Fibroblast of lung (primary cell): ENCODE results near the gene NEURL2. TPM values are rescaled to one million over a fixed set of nuclear protein-coding genes. Genes with fewer than 3 reads are reported as not detected.
"Not testable (repeated sequence)": the region's sequence is repeated elsewhere in the genome, so short reads cannot be mapped to it uniquely, and the experiment has no call there.

Experiments
- DNase-seq, 2 donors: peaks; one replicate each; pipeline versions ENCODE4 v3.0.0 to v3.0.0-alpha.2; 2010; ENCODE audit warnings: low read depth in 2 of 2
- H2AFZ ChIP-seq: 2 replicates; pipeline ENCODE4 v1.5.1; 2012; ENCODE audit warnings: low read length, control low read depth, inconsistent platforms
- H3K27ac ChIP-seq: 2 replicates; pipeline ENCODE4 v1.5.1; 2011; ENCODE audit warnings: low read length, control low read depth; ENCODE audit not compliant: insufficient read depth
- H3K27me3 ChIP-seq: 2 replicates; pipeline ENCODE4 v1.5.1; 2011; ENCODE audit warnings: mild to moderate bottlenecking, low read length; ENCODE audit not compliant: control insufficient read depth, insufficient read depth
- H3K36me3 ChIP-seq: 2 replicates; pipeline ENCODE4 v1.5.1; 2011; ENCODE audit warnings: low read length; ENCODE audit not compliant: control insufficient read depth, insufficient read depth
- H3K4me1 ChIP-seq: 2 replicates; pipeline ENCODE4 v1.5.1; 2011; ENCODE audit warnings: low read length; ENCODE audit not compliant: control insufficient read depth, insufficient read depth; ENCODE audit errors: extremely low read depth
- H3K4me2 ChIP-seq: 2 replicates; pipeline ENCODE4 v1.5.1; 2011; ENCODE audit warnings: low read length, control low read depth; ENCODE audit not compliant: insufficient read depth; ENCODE audit errors: extremely low read depth
- H3K4me3 ChIP-seq, 4 experiments: fragments of 200-600 bp in 1 of 4; sonication (generic) in 1 of 4; replicated peaks in 1 of 4; 2 replicates each; pipeline ENCODE4 v1.5.1; 2011 to 2016; ENCODE audit warnings: low read length in 4 of 4, low read depth in 3 of 4, mild to moderate bottlenecking in 3 of 4, control low read depth in 2 of 4, inconsistent platforms in 1 of 4, mixed read lengths in 1 of 4; ENCODE audit not compliant: insufficient read depth in 1 of 4; ENCODE audit errors: control extremely low read depth in 1 of 4
- H3K79me2 ChIP-seq: 2 replicates; pipeline ENCODE4 v1.5.1; 2012; ENCODE audit warnings: mild to moderate bottlenecking, low read length, inconsistent platforms; ENCODE audit not compliant: control insufficient read depth, insufficient read depth
- H3K9ac ChIP-seq: 2 replicates; pipeline ENCODE4 v1.5.1; 2011; ENCODE audit warnings: mild to moderate bottlenecking, low read length, control low read depth; ENCODE audit not compliant: insufficient read depth
- H3K9me3 ChIP-seq: 2 replicates; pipeline ENCODE4 v1.5.1; 2012; ENCODE audit warnings: low read depth, low read length; ENCODE audit not compliant: control insufficient read depth, insufficient read depth
- H4K20me1 ChIP-seq: 2 replicates; pipeline ENCODE4 v1.5.1; 2011; ENCODE audit warnings: low read length; ENCODE audit not compliant: control insufficient read depth, insufficient read depth; ENCODE audit errors: extremely low read depth
- EZH2 ChIP-seq: IDR thresholded peaks from 2 replicates; pipeline ENCODE4 v1.5.1; 2012; ENCODE audit warnings: low read length, control low read depth, mild to moderate bottlenecking; ENCODE audit errors: missing control alignments
- polyA plus RNA-seq, 2 donors: library from polyadenylated mRNA; depleted of rRNA in 1 of 2; stranded (reverse) in 1 of 2; unstranded in 1 of 2; fragments of >200 nt; gene quantifications; 2 replicates each; pipeline ENCODE4 v1.2.1, GENCODE V29; 2011 to 2012; ENCODE audit warnings: missing spikeins in 1 of 2
- total RNA-seq: library from RNA; depleted of rRNA; stranded (reverse); fragments of >200 nt; gene quantifications from 2 replicates; pipeline ENCODE4 v1.2.1, GENCODE V29; 2014
- TF ChIP-seq, protein P1 (sequence below), 2 donors: IDR thresholded peaks in 1 of 2; conservative IDR thresholded peaks in 1 of 2; 1 replicate in 1 of 2; 2 replicates in 1 of 2; pipeline ENCODE4 v1.5.1; 2011 to 2012; ENCODE audit warnings: low read length in 2 of 2, control low read depth in 1 of 2, inconsistent platforms in 1 of 2, low read depth in 1 of 2, mild to moderate bottlenecking in 1 of 2

Gene NEURL2
- total and polyA plus RNA-seq, 2 donors (not counting 1 experiment from before 2014, with no cell fraction given): 0.77 to 7.1 TPM

DNA sequence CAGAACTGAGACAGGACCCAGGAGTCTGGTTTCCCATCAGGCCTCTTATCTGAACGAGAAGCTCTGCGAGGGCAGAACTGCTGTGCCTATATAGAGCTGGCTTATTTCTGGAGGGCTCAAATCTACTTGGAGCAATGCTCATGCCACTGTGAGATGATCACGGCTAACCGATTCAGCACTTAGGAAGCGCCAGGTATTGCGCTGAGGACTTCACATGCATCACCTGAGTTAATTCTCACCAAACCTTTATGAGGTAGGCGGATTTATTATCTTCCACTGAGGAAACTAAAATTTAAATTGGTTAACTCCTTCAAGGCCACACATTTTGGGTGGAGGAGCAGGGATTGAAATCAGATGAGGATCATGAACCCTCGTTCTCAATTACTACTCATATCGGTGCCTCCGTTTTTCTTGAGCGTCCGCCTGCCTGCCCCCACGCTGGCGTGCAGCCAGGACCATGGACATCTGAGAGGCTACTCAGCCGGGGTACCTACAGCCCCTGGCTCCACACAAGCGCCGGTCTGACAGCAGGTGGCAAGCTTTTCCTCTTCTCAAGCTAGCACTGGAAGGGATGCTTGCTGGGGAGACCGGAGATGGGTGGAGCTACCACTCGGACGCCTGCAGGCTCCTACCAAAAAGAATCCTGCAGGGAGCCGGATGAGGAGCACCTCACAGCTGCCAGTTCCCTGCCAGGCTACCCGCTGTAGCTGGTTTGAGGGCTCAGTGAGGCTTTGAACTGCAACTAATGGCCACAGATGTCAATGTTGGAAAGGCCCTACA lies 42.4 kb upstream of the NEURL2 start:
- H2AFZ ChIP-seq: no peak overlapping the region

DNA sequence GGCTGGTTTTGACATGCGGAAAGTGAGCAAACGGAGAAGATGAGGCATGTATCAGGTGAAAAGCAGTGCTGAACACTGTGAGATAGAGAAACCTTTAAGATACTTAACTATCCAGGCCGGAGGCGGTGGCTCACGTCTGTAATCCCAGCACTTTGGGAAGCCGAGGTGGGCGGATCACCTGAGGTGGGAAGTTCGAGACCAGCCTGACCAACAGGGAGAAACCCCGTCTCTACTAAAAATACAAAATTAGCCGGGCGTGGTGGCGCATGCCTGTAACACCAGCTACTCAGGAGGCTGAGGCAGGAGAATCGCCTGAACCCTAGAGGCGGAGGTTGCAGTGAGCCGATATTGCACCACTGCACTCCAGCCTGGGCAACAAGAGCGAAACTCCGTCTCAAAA lies 40.7 kb upstream of the NEURL2 start:
- not testable (repeated sequence) for DNase-seq, H3K4me3 ChIP-seq, H3K9ac ChIP-seq, H4K20me1 ChIP-seq, H3K27me3 ChIP-seq, H3K36me3 ChIP-seq, H3K4me2 ChIP-seq, H2AFZ ChIP-seq, H3K4me1 ChIP-seq, H3K27ac ChIP-seq, H3K9me3 ChIP-seq
- peaks cover 18% of the 10 kb centered on the region for H3K79me2 ChIP-seq

More for the DNA sequence above, 42.4 kb upstream of the NEURL2 start:
- Histone ChIP-seq H3K4me2 (peak overlapping the region; percentile 89), H3K9ac (peak overlapping the region; percentile 100), H3K79me2 (peaks cover 27% of the 10 kb centered on the region), H3K27ac (peak overlapping the region; percentile 99), H4K20me1 (no peaks in the 10 kb centered on the region), H3K4me1 (peaks cover 6% of the 10 kb centered on the region), H3K4me3 (peak overlapping the region; percentile 90 to 99 (median 95)), H3K27me3 (no peaks in the 10 kb centered on the region), H3K9me3 (no peaks in the 10 kb centered on the region), H3K36me3 (peaks cover 5% of the 10 kb centered on the region)
- peak; percentile 75 to 76 for DNase-seq
- TF ChIP-seq, protein P1, sequence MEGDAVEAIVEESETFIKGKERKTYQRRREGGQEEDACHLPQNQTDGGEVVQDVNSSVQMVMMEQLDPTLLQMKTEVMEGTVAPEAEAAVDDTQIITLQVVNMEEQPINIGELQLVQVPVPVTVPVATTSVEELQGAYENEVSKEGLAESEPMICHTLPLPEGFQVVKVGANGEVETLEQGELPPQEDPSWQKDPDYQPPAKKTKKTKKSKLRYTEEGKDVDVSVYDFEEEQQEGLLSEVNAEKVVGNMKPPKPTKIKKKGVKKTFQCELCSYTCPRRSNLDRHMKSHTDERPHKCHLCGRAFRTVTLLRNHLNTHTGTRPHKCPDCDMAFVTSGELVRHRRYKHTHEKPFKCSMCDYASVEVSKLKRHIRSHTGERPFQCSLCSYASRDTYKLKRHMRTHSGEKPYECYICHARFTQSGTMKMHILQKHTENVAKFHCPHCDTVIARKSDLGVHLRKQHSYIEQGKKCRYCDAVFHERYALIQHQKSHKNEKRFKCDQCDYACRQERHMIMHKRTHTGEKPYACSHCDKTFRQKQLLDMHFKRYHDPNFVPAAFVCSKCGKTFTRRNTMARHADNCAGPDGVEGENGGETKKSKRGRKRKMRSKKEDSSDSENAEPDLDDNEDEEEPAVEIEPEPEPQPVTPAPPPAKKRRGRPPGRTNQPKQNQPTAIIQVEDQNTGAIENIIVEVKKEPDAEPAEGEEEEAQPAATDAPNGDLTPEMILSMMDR (conservative IDR thresholded peaks at IDR 0.05 in 1 of 2, IDR thresholded peaks at IDR 0.05 in 1 of 2; ENCODE audit: low read depth in 1 of 2, low read length in 2 of 2): peak; percentile 8 to 30
- no peak for TF ChIP-seq EZH2

DNA sequence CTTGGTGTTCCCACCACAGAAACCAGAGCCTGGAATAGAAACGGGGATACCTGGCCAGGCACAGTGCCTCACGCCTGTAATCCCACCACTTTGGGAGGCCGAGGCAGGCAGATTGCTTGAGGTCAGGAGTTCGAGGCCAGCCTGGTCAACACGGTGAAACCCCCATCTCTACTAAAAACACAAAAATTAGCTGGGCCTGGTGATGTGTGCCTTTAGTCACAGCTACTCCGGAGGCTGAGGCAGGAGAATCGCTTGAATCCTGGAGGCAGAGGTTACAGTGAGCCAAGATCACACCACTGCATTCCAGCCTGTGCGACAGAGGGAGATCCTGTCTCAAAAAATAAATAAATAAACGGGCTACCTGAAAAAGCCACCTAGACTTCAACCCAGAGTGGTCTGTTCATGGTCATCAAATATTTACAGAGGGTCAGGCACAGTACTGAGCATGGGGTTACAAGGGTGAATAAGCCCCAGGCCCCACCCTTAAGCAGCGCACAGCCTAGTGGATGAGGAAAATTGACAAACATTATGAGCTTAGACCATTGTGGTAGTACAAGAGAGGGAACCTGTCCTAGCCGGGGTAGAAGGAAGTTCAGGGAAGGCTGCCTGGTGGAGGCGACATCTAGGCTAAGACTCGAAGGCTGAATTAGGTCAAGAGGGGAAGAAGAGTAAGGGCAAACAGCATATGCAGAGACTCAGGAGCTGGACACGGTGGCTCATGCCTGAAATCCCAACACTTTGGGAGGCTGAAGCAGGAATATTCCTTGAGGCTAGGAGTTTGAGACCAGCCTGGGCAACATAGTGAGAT lies 36.3 kb upstream of the NEURL2 start:
- Histone ChIP-seq H3K4me3 (no peak overlapping the region), H3K27ac (no peak overlapping the region), H3K4me2 (no peak overlapping the region), H3K36me3 (no peaks in the 10 kb centered on the region), H3K9ac (no peak overlapping the region), H3K27me3 (no peaks in the 10 kb centered on the region), H4K20me1 (no peaks in the 10 kb centered on the region), H3K4me1 (peaks cover 5% of the 10 kb centered on the region), H2AFZ (no peak overlapping the region), H3K9me3 (no peaks in the 10 kb centered on the region), H3K79me2 (no peaks in the 10 kb centered on the region)
- no peak for DNase-seq
- TF ChIP-seq EZH2: no peak
- TF ChIP-seq, protein P1 (conservative IDR thresholded peaks at IDR 0.05 in 1 of 2, IDR thresholded peaks at IDR 0.05 in 1 of 2; ENCODE audit: low read depth in 1 of 2, low read length in 2 of 2): no peak
